Hindlimb muscle (tissue), 1 donor: Measurements from ENCODE around the gene WASF1. TPM values are rescaled to one million over a fixed set of nuclear protein-coding genes. Genes with fewer than 3 reads are reported as not detected.
"Not testable (repeated sequence)": the region's sequence is repeated elsewhere in the genome, so short reads cannot be mapped to it uniquely, and the experiment has no call there.

Experiments used
- DNase-seq: peaks from one replicate; pipeline ENCODE4 v3.0.0-alpha.2; 2013
- polyA plus RNA-seq: library from polyadenylated mRNA; unstranded; fragments of 120-200 nt; gene quantifications from one replicate; pipeline ENCODE4 v1.2.1, GENCODE V29; 2013; ENCODE audit not compliant: insufficient read length

WASF1 gene
- polyA plus RNA-seq, 1 donor: 7.7 TPM

- no peak for DNase-seq
Observed at GRCh38 chr6:110089323-110089722, 90.1 kb downstream of the WASF1 start.

GRCh38 chr6:110085285-110085684, 94.2 kb downstream of the WASF1 start:
- DNase-seq: no peak

- DNase-seq: no peak
Observed at GRCh38 chr6:110083875-110084585, 95.4 kb downstream of the WASF1 start.

- no peak for DNase-seq
Observed at GRCh38 chr6:110075406-110075805, 104.1 kb downstream of the WASF1 start.

GRCh38 chr6:110073474-110073873, 106.0 kb downstream of the WASF1 start:
- DNase-seq: not testable (repeated sequence)

- DNase-seq: no peak
Observed at GRCh38 chr6:110068592-110068967, 110.9 kb downstream of the WASF1 start.

- DNase-seq: peak; percentile 23
Observed at GRCh38 chr6:110067837-110068591, 111.5 kb downstream of the WASF1 start.

- no peak for DNase-seq
Observed at GRCh38 chr6:110064744-110065524, 114.5 kb downstream of the WASF1 start.

- DNase-seq: no peak
Observed at GRCh38 chr6:110063594-110064263, 115.7 kb downstream of the WASF1 start.

GRCh38 chr6:110055387-110055735, 124.1 kb downstream of the WASF1 start:
- DNase-seq: no peak

- DNase-seq: no peak
Observed at GRCh38 chr6:110054664-110055386, 124.6 kb downstream of the WASF1 start.

- peak; percentile 40 for DNase-seq
Observed at GRCh38 chr6:110053395-110054240, 125.9 kb downstream of the WASF1 start.

GRCh38 chr6:110050440-110050813, 129.0 kb downstream of the WASF1 start:
- no peak for DNase-seq

Other genes starting within 250 kb of the WASF1 start
- not detected for gene GPR6, start 201.4 kb downstream of the WASF1 start, polyA plus RNA-seq
- gene CDC40, start 757 bp upstream of the WASF1 start, polyA plus RNA-seq: 14.2 TPM
- 0.23 TPM for gene METTL24, start 178.7 kb upstream of the WASF1 start, polyA plus RNA-seq
- gene DDO, start 235.9 kb upstream of the WASF1 start, polyA plus RNA-seq: 0.89 TPM